Esophagus (tissue), 2 donors: ENCODE measurements around the gene MRPL23. TPM values are rescaled to one million over a fixed set of nuclear protein-coding genes. Genes with fewer than 3 reads are reported as not detected.

Experiments
- H3K27ac ChIP-seq, 2 donors: one replicate each; pipeline ENCODE4 v1.5.1; 2013; ENCODE audit warnings: low read depth in 2 of 2, mild to moderate bottlenecking in 2 of 2, inconsistent platforms in 1 of 2, low read length in 1 of 2, moderate library complexity in 1 of 2
- H3K27me3 ChIP-seq, 2 donors: one replicate each; pipeline ENCODE4 v1.6.1; 2013; ENCODE audit warnings: low read length in 2 of 2, control low read depth in 1 of 2, mild to moderate bottlenecking in 1 of 2; ENCODE audit not compliant: insufficient read depth in 2 of 2, control insufficient read depth in 1 of 2
- H3K36me3 ChIP-seq, 2 donors: one replicate each; pipeline ENCODE4 v1.6.1; 2013; ENCODE audit warnings: low read length in 1 of 2; ENCODE audit not compliant: control insufficient read depth in 2 of 2, insufficient read depth in 2 of 2
- H3K4me1 ChIP-seq, 2 donors: one replicate each; pipeline ENCODE4 v1.6.1; 2013; ENCODE audit warnings: low read length in 1 of 2; ENCODE audit not compliant: control insufficient read depth in 2 of 2, insufficient read depth in 2 of 2
- H3K4me3 ChIP-seq, 2 donors: one replicate each; pipeline ENCODE4 v1.5.1; 2013; ENCODE audit warnings: low read length in 2 of 2, mild to moderate bottlenecking in 2 of 2, low read depth in 1 of 2, moderate library complexity in 1 of 2
- H3K9me3 ChIP-seq, 2 donors: one replicate each; pipeline ENCODE4 v1.6.1; 2013; ENCODE audit warnings: mild to moderate bottlenecking in 2 of 2, low read depth in 1 of 2, low read length in 1 of 2, moderate library complexity in 1 of 2; ENCODE audit not compliant: control insufficient read depth in 2 of 2, insufficient read depth in 1 of 2
- WGBS, 2 donors: extraction: QIAGEN DNeasy Blood & Tissue Kit; methylation state at CpG; one replicate each; pipeline ENCODE4 v1.1.7; 2013; 5-methylcytosine and 5-hydroxymethylcytosine counted together
- polyA plus RNA-seq, 2 donors: library from polyadenylated mRNA; stranded (reverse); fragments of 200-250 nt; gene quantifications; one replicate each; pipeline ENCODE4 v1.2.3, GENCODE V29; 2013
- donor health status: healthy with polysubstance abuse.
- donor health status: Bipolar disorder and iron deficiency.

MRPL23 gene
- polyA plus RNA-seq, 2 donors, result 95.5 to 163 TPM

GRCh38 chr11:2002042-2002776 lies 55.1 kb downstream of the MRPL23 start:
- Histone ChIP-seq H3K27ac (no peak overlapping the region), H3K4me3 (no peak overlapping the region), H3K27me3 (no peaks in the 10 kb centered on the region), H3K36me3 (no peaks in the 10 kb centered on the region), H3K9me3 (no peaks in the 10 kb centered on the region), H3K4me1 (no peaks in the 10 kb centered on the region)
- WGBS, 2 donors, result no CpG with 5 or more reads among the region's 42 CpGs

- Histone ChIP-seq H3K36me3 (no peaks in the 10 kb centered on the region), H3K9me3 (no peaks in the 10 kb centered on the region), H3K4me1 (no peaks in the 10 kb centered on the region), H3K27me3 (no peaks in the 10 kb centered on the region), H3K4me3 (no peak overlapping the region), H3K27ac (no peak overlapping the region)
- no CpG with 5 or more reads among the region's 19 CpGs for WGBS, 2 donors
Observed at GRCh38 chr11:2002807-2003206, 55.7 kb downstream of the MRPL23 start.

- H3K27me3 ChIP-seq, result no peaks in the 10 kb centered on the region
- H3K27ac ChIP-seq, result no peak overlapping the region
- H3K9me3 ChIP-seq, result no peaks in the 10 kb centered on the region
- no CpG with 5 or more reads among the region's 13 CpGs for WGBS, 2 donors
- no peaks in the 10 kb centered on the region for H3K36me3 ChIP-seq
- no peak overlapping the region for H3K4me3 ChIP-seq
- no peaks in the 10 kb centered on the region for H3K4me1 ChIP-seq
Observed at GRCh38 chr11:2004466-2004865, 57.3 kb downstream of the MRPL23 start.

Other genes starting within 250 kb of the MRPL23 start
- 1 to 10 TPM in 1 of 2 donors, under 1 TPM in 1; 0.73 to 1.1 TPM for gene IFITM10, start 196.7 kb upstream of the MRPL23 start, polyA plus RNA-seq
- 100 to 1,000 TPM; 273 to 284 TPM for gene CTSD, start 183.4 kb upstream of the MRPL23 start, polyA plus RNA-seq
- 100 to 1,000 TPM in 1 of 2 donors, 10 to 100 TPM in 1; 38.9 to 360 TPM for gene SYT8, start 112.3 kb upstream of the MRPL23 start, polyA plus RNA-seq
- 100 to 1,000 TPM in 1 of 2 donors, 1 to 10 TPM in 1; 9.8 to 166 TPM for gene TNNI2, start 108.4 kb upstream of the MRPL23 start, polyA plus RNA-seq
- gene LSP1, start 94.2 kb upstream of the MRPL23 start, polyA plus RNA-seq, result 100 to 1,000 TPM in 1 of 2 donors, 10 to 100 TPM in 1; 23.7 to 130 TPM
- under 1 TPM; 0.02 to 0.43 TPM for gene PRR33, start 55.4 kb upstream of the MRPL23 start, polyA plus RNA-seq
- gene TNNT3, start 27.6 kb upstream of the MRPL23 start, polyA plus RNA-seq, result 1 to 10 TPM; 1.7 to 7.1 TPM
- gene H19, start 50.5 kb downstream of the MRPL23 start, polyA plus RNA-seq, result 100 to 1,000 TPM in 1 of 2 donors, 10 to 100 TPM in 1; 47.6 to 177 TPM
- 1 to 10 TPM; 2.4 to 3.2 TPM for gene IGF2, start 192.1 kb downstream of the MRPL23 start, polyA plus RNA-seq
- gene INS, start 213.9 kb downstream of the MRPL23 start, polyA plus RNA-seq, result 1 to 10 TPM; 1.4 to 3.3 TPM
- gene TH, start 224.5 kb downstream of the MRPL23 start, polyA plus RNA-seq, result 1 to 10 TPM in 1 of 2 donors, under 1 TPM in 1; 0.24 to 1.7 TPM